SK-N-MC (cell line): ENCODE results near the gene DISP2.

Experiments used
- DNase-seq: peaks from one replicate; pipeline ENCODE4 v3.0.0-alpha.2; 2011; ENCODE audit warnings: low read depth, low spot score
- H3K27ac ChIP-seq: fragments of 200-600 bp; sonication (generic); 2 replicates; pipeline ENCODE4 v1.5.1; 2016; ENCODE audit warnings: mixed run types
- H3K36me3 ChIP-seq: fragments of 200-600 bp; sonication (generic); 2 replicates; pipeline ENCODE4 v1.6.1; 2017; ENCODE audit warnings: antibody characterized with exemption, low read length, mixed read lengths; ENCODE audit not compliant: insufficient read depth
- H3K4me3 ChIP-seq: fragments of 200-600 bp; sonication (generic); 2 replicates; pipeline ENCODE4 v1.5.1; 2016
- H3K9ac ChIP-seq: fragments of 200-600 bp; sonication (generic); 2 replicates; pipeline ENCODE4 v1.8.0; 2017; ENCODE audit warnings: mixed run types, mixed read lengths; ENCODE audit not compliant: insufficient read length
- H3K9me3 ChIP-seq: fragments of 200-600 bp; sonication (generic); 2 replicates; pipeline ENCODE4 v1.6.1; 2017; ENCODE audit warnings: low read depth, mild to moderate bottlenecking, antibody characterized with exemption, low read length, moderate library complexity, mixed read lengths
- EZH2 ChIP-seq: fragments of 200-600 bp; sonication (generic); IDR thresholded peaks from one replicate; pipeline ENCODE4 v1.6.1; 2017; ENCODE audit warnings: antibody characterized with exemption
- FOXP2 ChIP-seq: optimal IDR thresholded peaks from 2 replicates; pipeline ENCODE3; 2011; ENCODE audit warnings: mild to moderate bottlenecking, moderate library complexity; ENCODE audit not compliant: insufficient read depth; ENCODE audit errors: extremely low read length, control extremely low read depth
- POLR2AphosphoS5 ChIP-seq: IDR thresholded peaks from 2 replicates; pipeline ENCODE4 v1.6.1; 2012; ENCODE audit warnings: mild to moderate bottlenecking, low read depth, low read length, borderline replicate concordance

The DISP2 gene

GRCh38 chr15:40421246-40422157 lies 63.5 kb downstream of the DISP2 start:
- DNase-seq = no peak
- Histone ChIP-seq H3K9me3 (no peaks in the 10 kb centered on the region), H3K27ac (0 out of 2 replicates have a peak overlapping the region, but pooled peaks have one; percentile 31), H3K36me3 (peaks cover 3% of the 10 kb centered on the region; the same call in 1 of the 2 replicates), H3K4me3 (no peak overlapping the region), H3K9ac (no peak overlapping the region)
- TF ChIP-seq EZH2 (no peak), POLR2AphosphoS5 (peak; percentile 11; the same call in 1 of the 2 replicates)

GRCh38 chr15:40424483-40425115 lies 66.6 kb downstream of the DISP2 start:
- H3K27ac ChIP-seq = no peak overlapping the region
- DNase-seq = no peak
- H3K4me3 ChIP-seq = no peak overlapping the region
- no peaks in the 10 kb centered on the region for H3K36me3 ChIP-seq
- no peak overlapping the region for H3K9ac ChIP-seq
- no peak for TF ChIP-seq POLR2AphosphoS5
- no peaks in the 10 kb centered on the region for H3K9me3 ChIP-seq

DNA sequence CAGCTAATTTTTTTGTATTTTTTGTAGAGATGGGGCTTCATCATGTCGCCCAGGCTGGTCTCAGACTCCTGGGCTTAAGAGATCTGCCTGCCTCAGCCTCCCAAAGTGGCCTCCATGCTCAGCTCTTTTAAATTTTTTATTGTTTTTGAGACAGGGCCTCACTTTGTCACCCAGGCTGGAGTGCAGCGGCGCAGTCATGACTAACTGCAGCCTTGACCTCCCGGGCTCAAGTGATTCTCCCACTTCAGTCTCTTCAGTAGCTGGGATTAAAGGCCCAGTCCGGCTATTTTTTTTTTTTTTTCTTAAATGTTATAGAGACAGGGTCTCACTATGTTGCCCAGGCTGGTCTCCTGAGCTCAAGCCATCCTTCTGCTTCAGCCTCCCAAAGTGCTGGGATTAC lies 67.7 kb downstream of the DISP2 start:
- Histone ChIP-seq H3K36me3 (no peaks in the 10 kb centered on the region), H3K27ac (no peak overlapping the region), H3K9ac (no peak overlapping the region), H3K4me3 (no peak overlapping the region), H3K9me3 (no peaks in the 10 kb centered on the region)
- no peak for DNase-seq
- no peak for TF ChIP-seq POLR2AphosphoS5
- no peak for TF ChIP-seq FOXP2

GRCh38 chr15:40427188-40427587 lies 69.2 kb downstream of the DISP2 start:
- DNase-seq = no peak
- Histone ChIP-seq H3K4me3 (no peak overlapping the region), H3K9ac (no peak overlapping the region), H3K9me3 (no peaks in the 10 kb centered on the region), H3K27ac (no peak overlapping the region), H3K36me3 (no peaks in the 10 kb centered on the region)
- TF ChIP-seq POLR2AphosphoS5 (no peak), EZH2 (no peak), FOXP2 (no peak)

DNA sequence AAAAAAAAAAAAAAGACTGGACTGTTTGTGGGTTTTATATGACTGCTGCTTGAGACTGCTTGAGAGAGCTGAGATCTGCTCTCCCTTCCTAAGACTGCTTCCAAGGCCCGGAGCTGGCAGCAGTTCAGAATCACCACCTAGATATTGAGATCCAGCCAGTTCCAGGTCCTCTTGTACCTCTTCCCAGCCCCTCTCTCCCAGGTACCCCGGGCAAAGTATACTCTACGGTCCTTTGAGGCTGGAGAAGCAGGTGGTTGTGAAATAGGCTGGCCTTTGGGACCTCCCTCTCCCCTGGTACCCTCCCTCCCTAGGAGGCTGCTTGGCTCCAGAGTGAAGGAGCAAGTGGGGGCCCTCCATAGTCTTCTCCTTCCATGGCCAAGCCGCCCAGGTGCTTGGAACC lies 70.2 kb downstream of the DISP2 start:
- no peak for DNase-seq
- H3K9ac ChIP-seq = no peak overlapping the region
- no peak overlapping the region for H3K4me3 ChIP-seq
- no peaks in the 10 kb centered on the region for H3K9me3 ChIP-seq
- H3K27ac ChIP-seq = no peak overlapping the region
- no peaks in the 10 kb centered on the region for H3K36me3 ChIP-seq
- TF ChIP-seq FOXP2 (no peak), POLR2AphosphoS5 (no peak), EZH2 (no peak)
